H9 (cell line): ENCODE results near the gene SIGLEC1. TPM values are rescaled to one million over a fixed set of nuclear protein-coding genes. Genes with fewer than 3 reads are reported as not detected.
A peak's percentile ranks its signal among the peaks of the same experiment; 100 is the strongest.

Source experiments
- DNase-seq: peaks from one replicate; pipeline ENCODE4 v3.0.0-alpha.2; 2017
- H2AFZ ChIP-seq: one replicate; pipeline ENCODE4 v1.6.1; 2013; ENCODE audit warnings: mild to moderate bottlenecking, low read length, control low read depth, moderate library complexity
- H2AK5ac ChIP-seq: 2 replicates; pipeline ENCODE4 v1.6.1; 2013; ENCODE audit warnings: low read length, control low read depth, mixed read lengths; ENCODE audit not compliant: insufficient read length
- H2BK120ac ChIP-seq: one replicate; pipeline ENCODE4 v1.6.1; 2013; ENCODE audit warnings: low read depth, mild to moderate bottlenecking, low read length, control low read depth, inconsistent platforms; ENCODE audit not compliant: poor library complexity, severe bottlenecking
- H2BK12ac ChIP-seq: 2 replicates; pipeline ENCODE4 v1.6.1; 2013; ENCODE audit warnings: low read length, control low read depth, mixed read lengths, low read depth; ENCODE audit not compliant: insufficient read length
- H2BK15ac ChIP-seq: 2 replicates; pipeline ENCODE4 v1.6.1; 2013; ENCODE audit warnings: low read depth, low read length, control low read depth
- H2BK20ac ChIP-seq: one replicate; pipeline ENCODE4 v1.6.1; 2013; ENCODE audit warnings: low read depth, mild to moderate bottlenecking, low read length, control low read depth, inconsistent platforms; ENCODE audit not compliant: poor library complexity, severe bottlenecking
- H2BK5ac ChIP-seq: 2 replicates; pipeline ENCODE4 v1.6.1; 2013; ENCODE audit warnings: low read length, control low read depth, mixed read lengths; ENCODE audit not compliant: insufficient read length
- H3K14ac ChIP-seq: 2 replicates; pipeline ENCODE4 v1.6.1; 2013; ENCODE audit warnings: low read length, control low read depth; ENCODE audit not compliant: insufficient read depth
- H3K18ac ChIP-seq: 2 replicates; pipeline ENCODE4 v1.6.1; 2013; ENCODE audit warnings: low read depth, mild to moderate bottlenecking, mixed read lengths, low read length, control low read depth; ENCODE audit not compliant: insufficient read length
- H3K23ac ChIP-seq: 2 replicates; pipeline ENCODE4 v1.6.1; 2013; ENCODE audit warnings: low read length, control low read depth, mixed read lengths, low read depth; ENCODE audit not compliant: insufficient read length
- H3K23me2 ChIP-seq: 2 replicates; pipeline ENCODE4 v1.6.1; 2013; ENCODE audit warnings: low read depth, mild to moderate bottlenecking, mixed read lengths, low read length, control low read depth; ENCODE audit not compliant: insufficient read length, poor library complexity, severe bottlenecking
- H3K27ac ChIP-seq: 2 replicates; pipeline ENCODE4 v1.5.1; 2013; ENCODE audit warnings: low read length, control low read depth, mixed read lengths, low read depth; ENCODE audit not compliant: insufficient read length
- H3K27me3 ChIP-seq: 2 replicates; pipeline ENCODE4 v1.6.1; 2013; ENCODE audit warnings: low read length, control low read depth, inconsistent platforms; ENCODE audit not compliant: insufficient read depth
- H3K4ac ChIP-seq: 2 replicates; pipeline ENCODE4 v1.6.1; 2013; ENCODE audit warnings: low read depth, mild to moderate bottlenecking, control low read depth, inconsistent platforms, low read length, moderate library complexity
- H3K4me1 ChIP-seq: 2 replicates; pipeline ENCODE4 v1.6.1; 2013; ENCODE audit warnings: low read length, control low read depth, inconsistent platforms; ENCODE audit not compliant: insufficient read depth
- H3K4me2 ChIP-seq: 2 replicates; pipeline ENCODE4 v1.6.1; 2013; ENCODE audit warnings: low read length, control low read depth, mixed read lengths; ENCODE audit not compliant: insufficient read length, insufficient read depth
- H3K56ac ChIP-seq: 2 replicates; pipeline ENCODE4 v1.6.1; 2013; ENCODE audit warnings: low read depth, mild to moderate bottlenecking, mixed read lengths, low read length, control low read depth; ENCODE audit not compliant: insufficient read length
- H3K79me1 ChIP-seq: 2 replicates; pipeline ENCODE4 v1.6.1; 2013; ENCODE audit warnings: low read depth, mild to moderate bottlenecking, moderate library complexity, low read length, control low read depth, inconsistent platforms; ENCODE audit not compliant: insufficient read depth, poor library complexity, severe bottlenecking
- H3K79me2 ChIP-seq: 2 replicates; pipeline ENCODE4 v1.6.1; 2013; ENCODE audit warnings: low read length, control low read depth, inconsistent platforms; ENCODE audit not compliant: insufficient read depth
- H3K9ac ChIP-seq: 2 replicates; pipeline ENCODE4 v1.6.1; 2013; ENCODE audit warnings: low read length, control low read depth, mixed read lengths; ENCODE audit not compliant: insufficient read length; ENCODE audit errors: extremely low read depth
- H3K9me3 ChIP-seq: one replicate; pipeline ENCODE4 v1.6.1; 2013; ENCODE audit warnings: low read depth, low read length, inconsistent platforms; ENCODE audit not compliant: control insufficient read depth
- H3T11ph ChIP-seq: one replicate; pipeline ENCODE4 v1.6.1; 2013; ENCODE audit warnings: mild to moderate bottlenecking, low read length, control low read depth, inconsistent platforms
- H4K20me1 ChIP-seq: one replicate; pipeline ENCODE4 v1.6.1; 2013; ENCODE audit not compliant: control insufficient read depth, insufficient read length, insufficient read depth
- H4K5ac ChIP-seq: 2 replicates; pipeline ENCODE4 v1.6.1; 2013; ENCODE audit warnings: low read depth, mild to moderate bottlenecking, mixed read lengths, low read length, control low read depth; ENCODE audit not compliant: insufficient read length
- H4K8ac ChIP-seq: replicated peaks from 2 replicates; pipeline ENCODE4 v1.6.1; 2013; ENCODE audit warnings: low read length, control low read depth, mixed read lengths, low read depth; ENCODE audit not compliant: insufficient read length
- H4K91ac ChIP-seq: 2 replicates; pipeline ENCODE4 v1.6.1; 2013; ENCODE audit warnings: low read depth, mild to moderate bottlenecking, moderate library complexity, mixed read lengths, low read length, control low read depth; ENCODE audit not compliant: insufficient read length
- H3K27ac Mint-ChIP-seq, 3 experiments: 2 replicates in 2 of 3; 3 replicates in 1 of 3; pipeline ENCODE4 v1.8.0; 2020 to 2021; ENCODE audit warnings: mixed read lengths in 3 of 3, mild to moderate bottlenecking in 1 of 3, moderate library complexity in 1 of 3
- H3K27me3 Mint-ChIP-seq: 2 replicates; pipeline ENCODE4 v1.8.0; 2021; ENCODE audit warnings: low read depth, mild to moderate bottlenecking, moderate library complexity, mixed read lengths
- H3K36me3 Mint-ChIP-seq, 3 experiments: 2 replicates in 2 of 3; 3 replicates in 1 of 3; pipeline ENCODE4 v1.8.0; 2020 to 2021; ENCODE audit warnings: low read depth in 3 of 3, mixed read lengths in 3 of 3; ENCODE audit not compliant: insufficient read depth in 1 of 3
- H3K4me1 Mint-ChIP-seq, 2 experiments: 2 replicates each; pipeline ENCODE4 v1.8.0; 2020; ENCODE audit warnings: mixed read lengths in 2 of 2
- H3K4me3 Mint-ChIP-seq, 2 experiments: 2 replicates in 1 of 2; 3 replicates in 1 of 2; pipeline ENCODE4 v1.8.0; 2020 to 2021; ENCODE audit warnings: mild to moderate bottlenecking in 2 of 2, mixed read lengths in 2 of 2, moderate library complexity in 1 of 2
- H3K9me3 Mint-ChIP-seq, 2 experiments: 2 replicates in 1 of 2; 3 replicates in 1 of 2; pipeline ENCODE4 v1.8.0; 2020; ENCODE audit warnings: mild to moderate bottlenecking in 2 of 2, mixed read lengths in 2 of 2, moderate library complexity in 1 of 2
- CTCF ChIP-seq: fragments of 200-600 bp; sonication (generic); conservative IDR thresholded peaks from 3 replicates; pipeline ENCODE4 v1.8.0; 2021; ENCODE audit warnings: antibody characterized with exemption, mild to moderate bottlenecking
- WGBS: extraction: QIAGEN DNeasy Blood & Tissue Kit; methylation state at CpG from one replicate; pipeline ENCODE4 v1.1.7; 2013; ENCODE audit warnings: missing lambda C conversion rate, low lambda C conversion rate, mixed read lengths; ENCODE audit not compliant: insufficient read length; ENCODE audit errors: extremely low coverage; 5-methylcytosine and 5-hydroxymethylcytosine counted together
- total RNA-seq: library from RNA; stranded (reverse); gene quantifications from 2 replicates; pipeline ENCODE4 v1.2.1, GENCODE V29; 2021

Gene SIGLEC1
- total RNA-seq, 1 experiment from 2014 or later = not detected

- Histone ChIP-seq H2BK20ac (no peak overlapping the region), H3K79me2 (no peaks in the 10 kb centered on the region), H4K20me1 (peaks cover 2% of the 10 kb centered on the region), H2AFZ (no peak overlapping the region), H4K8ac (no peak overlapping the region), H4K91ac (no peak overlapping the region), H3K27ac (no peak overlapping the region), H3K4ac (no peak overlapping the region), H3K23me2 (no peaks in the 10 kb centered on the region), H3K79me1 (no peaks in the 10 kb centered on the region), H3K4me2 (no peak overlapping the region), H3K27me3 (no peaks in the 10 kb centered on the region), H2BK12ac (no peak overlapping the region), H2AK5ac (no peak overlapping the region), H4K5ac (no peak overlapping the region), H2BK120ac (no peak overlapping the region), H3K56ac (no peak overlapping the region), H2BK5ac (no peak overlapping the region), H3K23ac (no peak overlapping the region), H3T11ph (no peak overlapping the region), H3K9me3 (no peaks in the 10 kb centered on the region), H2BK15ac (no peak overlapping the region), H3K14ac (no peak overlapping the region; the same call in 1 of the 2 replicates), H3K9ac (no peak overlapping the region), H3K18ac (no peak overlapping the region), H3K4me1 (no peaks in the 10 kb centered on the region)
- Mint-ChIP-seq H3K27ac (no peak overlapping the region), H3K36me3 (no peaks in the 10 kb centered on the region; a peak in 2 of 7 replicates), H3K4me1 (no peaks in the 10 kb centered on the region), H3K27me3 (no peaks in the 10 kb centered on the region; the same call in 1 of the 2 replicates), H3K4me3 (no peak overlapping the region), H3K9me3 (peaks cover under 1 to 1% of the 10 kb centered on the region in 2 experiments; a peak in 2 of 5 replicates)
- WGBS = no CpG with 5 or more reads among the region's 13 CpGs
- DNase-seq = peak; percentile 14
- TF ChIP-seq CTCF = no peak
These were observed 11.1 kb downstream of the SIGLEC1 start for GRCh38 chr20:3701061-3701998.
